Stimulated activated naive CD8-positive, alpha-beta T cell treated with anti-CD3 and anti-CD28 coated beads, Interleukin-15, Interleukin-2, amounts not matched to agents 100 ng/mL and 50 ng/mL, for 24 hours (primary cell): ENCODE results near the gene AMOTL2.

Source experiments
- H3K27ac Mint-ChIP-seq: one replicate; pipeline ENCODE4 v1.8.0; 2021; ENCODE audit warnings: mild to moderate bottlenecking, mixed read lengths
- H3K27me3 Mint-ChIP-seq: one replicate; pipeline ENCODE4 v1.8.0; 2021; ENCODE audit warnings: mixed read lengths
- H3K36me3 Mint-ChIP-seq: one replicate; pipeline ENCODE4 v1.8.0; 2021; ENCODE audit warnings: low read depth, mixed read lengths
- H3K4me1 Mint-ChIP-seq: one replicate; pipeline ENCODE4 v1.8.0; 2021; ENCODE audit warnings: low read depth, mixed read lengths
- H3K4me3 Mint-ChIP-seq: one replicate; pipeline ENCODE4 v1.8.0; 2021; ENCODE audit warnings: mild to moderate bottlenecking, mixed read lengths
- H3K9me3 Mint-ChIP-seq: one replicate; pipeline ENCODE4 v1.8.0; 2021; ENCODE audit warnings: mixed read lengths

The AMOTL2 gene

DNA sequence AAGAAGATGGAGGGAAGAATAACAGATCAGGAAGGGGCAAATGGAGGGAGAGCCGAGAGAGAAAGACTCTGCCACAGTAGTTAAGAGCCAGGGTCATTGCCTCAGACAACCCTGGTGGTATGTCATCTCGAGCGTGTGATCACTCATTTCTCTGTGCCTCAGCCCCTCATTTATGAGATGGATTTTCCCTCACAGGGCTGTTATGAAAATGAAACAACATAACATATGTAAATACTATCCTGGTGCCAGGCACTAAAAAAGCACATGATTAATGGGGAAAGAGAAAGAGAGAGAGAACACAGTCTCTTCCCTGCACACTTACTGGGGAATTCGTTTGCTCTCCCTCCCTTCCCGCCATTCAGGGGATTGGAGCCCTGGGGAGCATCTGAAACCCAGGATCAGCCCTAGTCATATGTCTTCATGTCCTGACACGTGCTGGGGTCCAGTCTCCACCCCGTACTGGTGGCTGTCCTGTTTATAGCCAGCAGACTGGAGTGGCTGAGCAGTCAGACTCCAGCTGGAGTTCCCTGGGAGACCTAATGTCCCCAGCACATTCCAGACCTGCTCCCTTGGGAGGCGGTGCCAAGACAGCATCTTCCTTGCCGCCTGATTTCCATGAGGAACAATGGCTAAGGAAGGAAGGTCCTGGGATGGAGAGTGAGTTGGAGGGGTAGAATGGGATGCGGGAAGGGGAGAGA is 14.7 kb upstream of the AMOTL2 start:
- peaks cover 40% of the 10 kb centered on the region for H3K27me3 Mint-ChIP-seq
- no peaks in the 10 kb centered on the region for H3K9me3 Mint-ChIP-seq
- H3K27ac Mint-ChIP-seq = no peak overlapping the region
- no peak overlapping the region for H3K4me3 Mint-ChIP-seq
- no peaks in the 10 kb centered on the region for H3K4me1 Mint-ChIP-seq
- no peaks in the 10 kb centered on the region for H3K36me3 Mint-ChIP-seq

DNA sequence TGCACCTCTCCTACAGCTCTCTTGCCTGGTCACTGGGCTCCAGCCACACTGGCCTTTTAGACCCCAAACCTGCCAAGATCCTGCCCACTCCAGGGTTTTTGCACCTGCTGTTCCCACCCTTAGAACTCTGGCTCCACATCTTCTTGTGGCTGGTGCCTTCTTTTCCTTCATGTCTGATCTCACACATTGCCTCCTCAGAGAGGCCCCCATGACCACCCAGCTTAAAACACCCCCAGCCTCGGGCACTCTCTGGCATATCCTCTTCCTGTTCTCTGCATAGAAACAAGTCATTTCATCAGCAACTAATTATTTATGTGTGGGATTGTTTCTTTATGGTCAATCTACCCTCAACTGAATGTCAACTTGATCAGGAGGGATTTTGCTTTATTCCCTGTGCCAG is 14.0 kb upstream of the AMOTL2 start:
- Mint-ChIP-seq H3K4me3 (no peak overlapping the region), H3K9me3 (no peaks in the 10 kb centered on the region), H3K4me1 (no peaks in the 10 kb centered on the region), H3K27me3 (peaks cover 37% of the 10 kb centered on the region), H3K27ac (no peak overlapping the region), H3K36me3 (no peaks in the 10 kb centered on the region)

DNA sequence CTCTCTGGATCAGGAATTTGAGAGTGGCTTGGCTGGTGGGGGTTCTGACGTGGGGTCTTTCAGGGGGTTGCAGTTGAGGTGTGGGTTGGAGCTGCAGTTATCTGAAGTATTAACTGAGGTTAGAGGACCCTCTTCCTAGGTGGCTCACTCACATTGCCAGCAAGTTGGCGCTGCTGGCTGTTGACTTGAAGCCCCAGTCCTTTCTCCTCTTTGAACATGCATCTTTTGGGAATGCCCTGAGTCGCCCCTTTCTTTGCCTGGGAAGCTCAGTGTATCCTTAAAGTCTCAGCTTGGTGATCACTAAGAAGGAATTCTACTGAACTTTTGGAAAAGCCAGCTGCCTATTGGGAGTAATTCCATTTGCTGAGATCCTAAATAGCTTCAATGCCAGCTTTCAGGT is 13.0 kb upstream of the AMOTL2 start:
- Mint-ChIP-seq H3K4me3 (no peak overlapping the region), H3K9me3 (no peaks in the 10 kb centered on the region), H3K4me1 (no peaks in the 10 kb centered on the region), H3K27ac (no peak overlapping the region), H3K36me3 (no peaks in the 10 kb centered on the region), H3K27me3 (peaks cover 37% of the 10 kb centered on the region)

DNA sequence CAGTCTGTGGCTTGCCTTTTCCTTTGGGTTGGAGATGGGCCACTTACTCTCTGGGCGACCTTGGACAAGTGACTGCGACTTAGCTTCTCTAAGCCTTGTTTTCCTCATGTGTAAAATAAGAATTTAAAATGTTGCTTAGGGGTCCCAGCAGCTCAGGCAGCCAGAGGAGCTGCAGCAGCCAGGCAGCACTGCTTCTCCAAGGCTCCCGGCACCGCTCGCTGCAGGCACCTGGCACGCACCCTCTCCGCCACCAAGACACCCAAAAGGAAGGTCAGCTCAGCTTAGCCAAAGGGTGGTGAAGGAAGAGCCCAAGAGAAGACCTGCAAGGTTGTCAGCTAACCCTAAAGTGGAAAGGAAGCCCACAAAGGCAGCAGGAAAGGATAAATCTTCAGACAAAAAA is 10.7 kb upstream of the AMOTL2 start:
- H3K4me1 Mint-ChIP-seq = peaks cover 5% of the 10 kb centered on the region
- H3K27me3 Mint-ChIP-seq = peaks cover 31% of the 10 kb centered on the region
- no peak overlapping the region for H3K4me3 Mint-ChIP-seq
- no peak overlapping the region for H3K27ac Mint-ChIP-seq
- H3K36me3 Mint-ChIP-seq = no peaks in the 10 kb centered on the region
- H3K9me3 Mint-ChIP-seq = no peaks in the 10 kb centered on the region

DNA sequence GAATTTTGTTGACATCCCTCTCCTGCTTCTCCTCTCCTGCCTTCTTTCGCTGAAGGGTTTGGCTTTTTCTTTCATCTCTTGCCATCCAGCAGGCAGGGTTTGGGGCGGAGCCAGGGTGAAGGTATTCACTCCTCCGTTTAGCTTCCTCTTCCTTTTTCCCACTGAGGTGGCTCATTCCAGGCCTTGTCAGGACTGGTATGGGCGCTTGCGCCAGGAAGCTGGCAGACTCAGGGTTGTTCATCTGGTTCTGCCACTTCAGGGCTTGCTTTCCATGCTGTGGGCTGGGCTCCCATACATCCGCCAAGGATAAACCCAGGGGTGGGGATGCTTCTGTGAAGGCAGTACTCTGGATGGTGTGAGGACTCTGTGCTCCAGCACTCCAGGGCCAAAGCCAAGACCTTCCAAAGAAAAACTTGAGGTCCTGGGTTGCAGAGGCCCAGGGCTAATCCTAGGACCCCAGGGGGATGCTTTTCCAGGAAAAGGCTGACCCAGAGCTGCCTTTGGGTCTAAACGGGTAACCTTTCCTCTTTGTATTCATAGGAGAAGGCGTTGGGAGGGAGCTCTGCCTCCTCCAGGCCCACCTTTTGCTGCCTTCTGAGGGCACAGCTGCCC is 7.7 kb upstream of the AMOTL2 start:
- H3K27ac Mint-ChIP-seq = no peak overlapping the region
- peaks cover 5% of the 10 kb centered on the region for H3K4me1 Mint-ChIP-seq
- H3K27me3 Mint-ChIP-seq = peaks cover 18% of the 10 kb centered on the region
- H3K36me3 Mint-ChIP-seq = no peaks in the 10 kb centered on the region
- H3K9me3 Mint-ChIP-seq = no peaks in the 10 kb centered on the region
- no peak overlapping the region for H3K4me3 Mint-ChIP-seq

DNA sequence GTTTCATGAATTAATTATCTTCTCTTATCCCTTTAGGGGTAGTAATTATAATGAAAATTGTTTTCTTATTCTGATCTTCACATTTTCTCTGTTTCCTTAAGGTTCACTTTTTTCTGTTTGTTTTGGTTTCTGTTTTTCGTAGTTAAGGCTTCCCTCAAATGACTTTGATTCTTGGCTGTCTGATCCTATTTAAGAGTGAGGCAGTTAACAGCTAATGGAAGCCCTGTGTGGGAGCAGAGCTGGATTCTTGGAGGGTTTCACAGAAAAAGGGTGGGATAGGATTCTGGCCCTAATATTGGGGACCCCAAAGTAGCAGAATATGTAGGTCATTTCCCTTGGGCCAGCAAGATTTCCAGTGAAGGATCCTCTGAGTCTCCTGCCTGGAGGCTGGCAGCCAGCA is 6.8 kb upstream of the AMOTL2 start:
- Mint-ChIP-seq H3K9me3 (no peaks in the 10 kb centered on the region), H3K36me3 (no peaks in the 10 kb centered on the region), H3K4me3 (no peak overlapping the region), H3K27ac (no peak overlapping the region), H3K4me1 (peaks cover 5% of the 10 kb centered on the region), H3K27me3 (peaks cover 27% of the 10 kb centered on the region)

DNA sequence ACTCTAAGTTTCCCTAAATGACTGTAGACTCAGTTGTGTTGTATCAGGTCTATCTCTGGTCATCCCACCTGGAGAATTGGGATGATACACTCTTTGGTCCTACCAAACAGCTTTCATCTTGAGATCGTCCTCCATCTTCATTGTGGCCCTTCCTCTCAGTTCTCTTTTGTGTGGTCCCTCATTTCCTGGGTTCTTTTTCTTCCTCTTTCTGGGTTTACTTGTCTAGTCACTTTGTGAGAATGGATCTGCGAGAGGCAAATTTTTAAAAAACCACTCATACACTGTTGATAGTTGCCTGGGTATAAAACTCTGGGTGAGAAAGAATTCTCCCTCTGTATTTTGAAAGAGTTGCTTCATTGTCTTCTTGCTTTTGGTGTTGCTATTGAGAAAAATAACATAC is 6.0 kb upstream of the AMOTL2 start:
- Mint-ChIP-seq H3K27me3 (peaks cover 33% of the 10 kb centered on the region), H3K36me3 (no peaks in the 10 kb centered on the region), H3K27ac (no peak overlapping the region), H3K9me3 (no peaks in the 10 kb centered on the region), H3K4me3 (no peak overlapping the region), H3K4me1 (peaks cover 6% of the 10 kb centered on the region)

DNA sequence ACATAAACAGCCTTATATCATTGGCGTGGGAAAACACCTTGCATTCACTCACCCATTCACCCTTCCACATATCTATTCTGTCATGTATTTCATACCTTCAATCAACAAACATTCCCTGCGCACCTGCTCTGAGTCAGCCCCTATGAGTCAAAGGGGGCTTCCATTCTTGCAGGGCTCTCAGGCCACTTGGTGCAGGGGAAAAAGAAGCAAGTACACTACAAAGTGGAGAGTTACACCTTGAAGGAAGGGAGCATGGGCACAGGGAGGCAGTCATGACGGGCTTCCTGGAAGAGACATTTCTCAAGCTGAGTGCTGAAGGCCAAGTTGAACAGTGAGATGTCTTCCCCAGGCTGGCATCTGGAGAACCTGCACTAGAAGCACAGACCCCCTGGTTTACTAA is 4.6 kb upstream of the AMOTL2 start:
- no peak overlapping the region for H3K4me3 Mint-ChIP-seq
- no peak overlapping the region for H3K27ac Mint-ChIP-seq
- peaks cover 14% of the 10 kb centered on the region for H3K4me1 Mint-ChIP-seq
- H3K36me3 Mint-ChIP-seq = no peaks in the 10 kb centered on the region
- H3K27me3 Mint-ChIP-seq = peaks cover 38% of the 10 kb centered on the region
- no peaks in the 10 kb centered on the region for H3K9me3 Mint-ChIP-seq

DNA sequence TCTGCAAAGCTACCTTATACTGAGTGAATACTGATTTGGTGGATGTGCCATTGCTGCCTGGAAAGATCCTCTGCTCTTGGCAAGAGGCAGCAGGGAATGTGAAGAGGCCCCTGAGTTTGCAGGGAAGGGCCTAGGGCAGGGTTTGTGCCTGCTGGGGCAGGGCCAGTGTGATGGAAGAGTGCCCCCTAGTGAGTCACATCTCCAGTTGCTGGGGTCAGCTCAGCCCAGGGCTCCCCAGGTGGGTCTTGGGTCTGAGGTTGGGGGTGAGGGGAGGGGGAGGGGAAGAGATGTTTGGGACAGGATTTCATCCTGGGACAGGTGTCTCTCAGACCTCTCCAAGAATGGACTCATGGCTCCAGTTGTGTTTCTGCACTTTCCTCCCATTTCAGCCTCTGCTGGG is 4.1 kb upstream of the AMOTL2 start:
- Mint-ChIP-seq H3K9me3 (no peaks in the 10 kb centered on the region), H3K27ac (no peak overlapping the region), H3K27me3 (peaks cover 39% of the 10 kb centered on the region), H3K36me3 (no peaks in the 10 kb centered on the region), H3K4me3 (no peak overlapping the region), H3K4me1 (peaks cover 14% of the 10 kb centered on the region)

DNA sequence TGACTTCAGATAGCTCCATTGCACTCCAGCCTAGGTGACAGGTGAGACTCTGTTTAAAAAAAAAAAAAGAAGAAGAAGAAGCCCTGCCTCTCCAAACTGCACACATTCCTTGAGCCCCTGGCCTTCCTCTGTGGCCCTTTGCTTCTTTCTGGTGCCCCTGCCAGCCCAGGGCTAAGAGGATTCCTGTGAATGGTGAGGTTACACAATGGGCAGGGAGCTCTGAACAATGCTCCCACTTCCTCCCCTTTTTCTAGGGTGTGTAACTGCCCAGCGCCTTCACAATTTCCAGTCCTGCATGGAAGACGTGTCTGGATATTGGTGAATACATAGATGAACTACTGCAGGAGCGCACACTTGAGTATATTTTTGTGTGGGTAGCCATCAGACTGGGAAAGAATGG is 3.6 kb upstream of the AMOTL2 start:
- H3K4me3 Mint-ChIP-seq = no peak overlapping the region
- no peak overlapping the region for H3K27ac Mint-ChIP-seq
- no peaks in the 10 kb centered on the region for H3K36me3 Mint-ChIP-seq
- peaks cover 14% of the 10 kb centered on the region for H3K4me1 Mint-ChIP-seq
- no peaks in the 10 kb centered on the region for H3K9me3 Mint-ChIP-seq
- H3K27me3 Mint-ChIP-seq = peaks cover 44% of the 10 kb centered on the region

DNA sequence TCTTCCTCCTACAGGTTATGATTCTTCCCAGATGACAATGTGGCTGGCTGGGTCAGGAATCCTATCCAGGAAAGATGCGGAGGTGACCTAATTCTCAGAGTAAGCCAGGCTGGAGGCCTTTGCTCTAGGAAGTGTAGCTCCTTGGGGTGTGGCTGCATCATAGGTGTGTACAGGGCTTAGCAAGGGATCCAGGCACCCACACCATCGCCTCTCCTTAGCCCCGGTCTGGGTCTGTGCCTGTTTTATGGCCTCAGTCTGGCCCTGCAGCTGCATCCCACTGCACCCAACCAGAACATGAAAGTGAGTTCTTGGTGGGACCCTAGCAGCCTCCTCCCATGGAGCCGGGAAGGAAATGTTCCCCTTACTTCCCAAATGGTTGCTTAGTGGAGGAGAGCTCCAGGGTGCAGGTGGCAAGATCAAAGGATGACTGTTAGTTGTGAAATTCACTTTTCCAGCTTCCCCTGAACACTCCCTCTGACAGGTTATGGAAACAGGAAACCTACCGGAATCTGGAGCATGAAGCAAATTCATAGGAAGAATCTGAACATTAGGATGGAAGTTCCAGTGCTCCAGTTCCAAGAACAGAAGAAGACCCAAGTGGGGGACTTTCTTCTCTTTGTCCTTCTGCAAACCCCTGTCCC is 2.7 kb upstream of the AMOTL2 start:
- peaks cover 14% of the 10 kb centered on the region for H3K4me1 Mint-ChIP-seq
- H3K27me3 Mint-ChIP-seq = peaks cover 52% of the 10 kb centered on the region
- no peak overlapping the region for H3K27ac Mint-ChIP-seq
- H3K36me3 Mint-ChIP-seq = no peaks in the 10 kb centered on the region
- H3K9me3 Mint-ChIP-seq = no peaks in the 10 kb centered on the region
- no peak overlapping the region for H3K4me3 Mint-ChIP-seq

DNA sequence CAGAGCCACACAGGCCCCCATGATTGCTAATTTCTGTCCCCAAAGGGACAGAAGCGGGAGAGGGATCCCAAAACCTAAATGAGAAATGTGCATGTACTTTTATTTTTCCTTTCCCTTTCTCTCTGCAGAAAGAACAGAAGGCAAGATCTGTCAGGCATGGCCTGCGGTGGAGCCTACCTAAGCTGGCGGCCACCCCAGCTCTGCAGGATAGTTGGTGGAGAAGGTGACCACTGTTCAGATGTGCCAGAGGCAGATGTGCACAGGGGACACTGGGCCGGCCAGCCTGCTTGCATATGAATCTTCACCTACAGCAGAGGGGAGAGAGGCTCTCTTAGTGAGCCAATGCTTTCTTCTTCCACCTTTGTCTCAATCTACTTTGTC is 2.1 kb upstream of the AMOTL2 start:
- Mint-ChIP-seq H3K27me3 (peaks cover 52% of the 10 kb centered on the region), H3K9me3 (no peaks in the 10 kb centered on the region), H3K27ac (no peak overlapping the region), H3K36me3 (no peaks in the 10 kb centered on the region), H3K4me1 (peaks cover 14% of the 10 kb centered on the region), H3K4me3 (no peak overlapping the region)

DNA sequence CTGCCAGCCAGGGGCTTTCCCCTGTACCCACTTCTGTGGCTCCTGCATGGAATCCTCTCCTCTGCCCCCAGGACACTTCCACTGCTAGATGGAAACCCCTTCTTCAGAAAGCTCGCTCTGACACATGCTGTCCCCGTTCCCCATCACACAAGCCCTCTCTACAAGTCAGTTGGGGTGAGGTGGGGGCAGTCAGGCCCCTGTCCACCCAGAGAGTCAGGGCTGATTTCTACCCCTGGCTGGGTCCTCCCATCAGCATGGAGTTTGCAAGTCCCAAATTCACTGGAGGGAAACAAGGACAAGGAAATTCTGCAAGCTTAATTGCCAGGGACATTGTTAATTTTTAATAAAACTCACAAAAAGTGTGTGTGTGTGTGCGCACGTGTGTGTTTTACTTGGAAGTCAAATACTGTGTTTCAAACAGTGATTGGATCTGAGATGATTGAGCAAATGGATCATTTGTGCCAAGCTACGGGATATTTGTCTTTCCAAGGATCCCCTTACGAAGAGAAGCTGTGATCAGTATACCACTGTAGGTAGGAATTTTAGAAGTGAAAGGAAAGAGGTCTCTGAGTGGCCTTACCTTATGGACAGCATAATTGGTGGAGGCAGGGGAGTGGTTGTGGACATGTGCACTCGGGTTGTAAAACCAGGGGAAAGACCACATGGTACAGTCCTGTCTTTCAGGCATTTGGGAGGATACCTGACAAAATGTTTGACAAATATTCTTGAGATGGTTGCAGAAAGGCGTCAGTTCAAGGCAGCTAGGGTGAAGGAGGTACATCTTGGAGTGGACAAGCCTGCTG is 1.5 kb upstream of the AMOTL2 start:
- Mint-ChIP-seq H3K9me3 (no peaks in the 10 kb centered on the region), H3K4me3 (no peak overlapping the region), H3K27me3 (peaks cover 48% of the 10 kb centered on the region), H3K36me3 (no peaks in the 10 kb centered on the region), H3K27ac (no peak overlapping the region), H3K4me1 (peaks cover 14% of the 10 kb centered on the region)

DNA sequence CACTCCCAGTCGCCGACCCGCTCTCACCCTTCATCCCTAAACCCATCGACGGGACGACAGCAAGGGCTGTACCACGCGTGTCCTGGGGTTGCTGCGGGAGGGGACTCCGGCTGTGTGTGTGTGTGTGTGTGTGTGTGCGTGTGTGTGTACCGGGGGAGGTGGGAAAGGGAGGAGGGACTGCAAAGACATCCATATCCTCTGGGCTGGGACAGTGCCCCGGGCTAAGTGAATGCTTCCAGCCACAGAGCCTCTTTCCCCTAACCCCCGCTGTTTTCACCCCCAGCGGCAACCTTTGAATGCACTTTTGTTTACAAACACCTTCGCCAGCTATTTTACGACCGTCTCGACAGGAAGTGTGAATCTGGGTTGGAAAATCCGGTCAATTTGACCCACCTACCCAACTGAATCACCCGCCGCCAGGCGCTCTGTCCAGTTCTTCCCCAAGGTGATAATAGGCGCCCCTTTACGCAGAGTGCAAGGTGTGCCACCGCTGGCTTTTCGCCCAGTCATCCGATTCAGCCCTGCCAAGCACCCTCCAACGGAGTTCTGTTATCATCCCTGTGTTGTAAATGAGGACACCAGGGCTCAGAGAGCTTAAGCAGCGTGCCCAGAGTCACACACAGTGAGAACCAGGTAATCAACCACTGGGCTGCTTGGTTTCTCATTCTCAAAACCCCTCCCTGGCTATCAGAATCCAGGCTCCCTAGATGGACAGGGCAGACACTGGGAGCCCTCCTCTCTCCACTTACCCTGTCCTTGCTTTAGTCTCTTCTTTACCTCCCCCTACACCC is 739 bp upstream of the AMOTL2 start:
- Mint-ChIP-seq H3K27me3 (peaks cover 44% of the 10 kb centered on the region), H3K4me1 (peaks cover 9% of the 10 kb centered on the region), H3K27ac (no peak overlapping the region), H3K9me3 (no peaks in the 10 kb centered on the region), H3K36me3 (no peaks in the 10 kb centered on the region), H3K4me3 (peak overlapping the region; percentile 75)
